ENCODE data around the gene IL3RA.

IL3RA gene

GRCh38 chrX:1385253-1386223 is 49.0 kb downstream of the IL3RA start:
- DNase-seq: no peak

DNA sequence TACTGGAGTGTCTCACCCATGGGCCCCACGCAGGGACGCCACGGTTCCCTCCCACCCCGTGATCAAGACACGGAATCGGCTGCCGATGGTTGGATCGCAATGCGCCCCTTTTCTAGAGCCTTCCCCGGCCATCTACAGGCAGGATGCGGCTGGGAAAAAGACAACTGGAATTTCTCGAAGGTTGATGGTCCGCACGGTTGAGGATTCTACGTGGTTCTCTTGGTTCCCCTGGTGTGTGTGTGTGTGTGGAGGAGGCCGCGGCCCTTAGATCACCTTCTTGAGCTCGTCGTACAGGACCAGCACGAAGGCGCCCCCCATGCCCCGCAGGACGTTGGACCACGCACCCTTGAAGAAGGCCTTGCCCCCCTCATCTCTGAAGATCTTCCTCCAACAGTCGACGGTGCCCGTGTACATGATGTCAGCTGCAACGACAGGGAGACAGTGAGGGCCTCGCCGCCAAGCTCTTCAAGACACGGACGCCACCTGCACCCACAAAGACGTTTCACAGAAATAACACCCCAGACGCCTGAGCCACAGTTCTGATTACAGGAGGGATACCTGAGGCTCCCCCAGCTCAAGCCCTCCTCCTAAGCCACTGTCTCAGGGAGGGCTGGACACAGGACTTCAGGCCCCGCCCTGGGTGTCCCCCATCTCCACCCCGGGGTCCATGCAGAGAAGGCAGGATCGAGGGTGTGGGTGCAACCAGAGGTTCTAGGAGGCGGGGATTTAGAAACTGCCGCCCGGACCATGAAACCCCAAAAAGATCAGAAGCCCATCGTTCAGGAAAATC is 49.9 kb downstream of the IL3RA start:
- DNase-seq: no peak

- DNase-seq: no peak
Measured at GRCh38 chrX:1387141-1387776, 50.7 kb downstream of the IL3RA start.

- no peak for DNase-seq
Measured at GRCh38 chrX:1388651-1389050, 52.1 kb downstream of the IL3RA start.

- no peak for DNase-seq
Measured at GRCh38 chrX:1389181-1389992, 52.8 kb downstream of the IL3RA start.

DNA sequence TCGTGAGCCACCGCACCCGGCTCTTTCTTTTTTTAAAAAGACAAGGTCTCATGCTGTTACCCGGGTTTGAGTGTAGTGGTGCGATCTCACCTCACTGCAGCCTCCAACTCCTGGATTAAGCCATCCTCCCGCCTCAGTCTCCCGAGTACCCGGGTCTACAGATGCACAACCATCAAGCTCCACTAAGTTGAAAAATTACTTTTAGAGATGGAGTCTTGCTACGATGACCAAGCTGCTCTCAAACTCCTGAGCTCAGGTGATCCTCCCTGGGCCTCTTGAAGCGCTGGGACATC is 53.4 kb downstream of the IL3RA start:
- no peak for DNase-seq

GRCh38 chrX:1390621-1391369 is 54.2 kb downstream of the IL3RA start:
- no peak for DNase-seq

GRCh38 chrX:1391370-1391706 is 54.8 kb downstream of the IL3RA start:
- DNase-seq: no peak

DNA sequence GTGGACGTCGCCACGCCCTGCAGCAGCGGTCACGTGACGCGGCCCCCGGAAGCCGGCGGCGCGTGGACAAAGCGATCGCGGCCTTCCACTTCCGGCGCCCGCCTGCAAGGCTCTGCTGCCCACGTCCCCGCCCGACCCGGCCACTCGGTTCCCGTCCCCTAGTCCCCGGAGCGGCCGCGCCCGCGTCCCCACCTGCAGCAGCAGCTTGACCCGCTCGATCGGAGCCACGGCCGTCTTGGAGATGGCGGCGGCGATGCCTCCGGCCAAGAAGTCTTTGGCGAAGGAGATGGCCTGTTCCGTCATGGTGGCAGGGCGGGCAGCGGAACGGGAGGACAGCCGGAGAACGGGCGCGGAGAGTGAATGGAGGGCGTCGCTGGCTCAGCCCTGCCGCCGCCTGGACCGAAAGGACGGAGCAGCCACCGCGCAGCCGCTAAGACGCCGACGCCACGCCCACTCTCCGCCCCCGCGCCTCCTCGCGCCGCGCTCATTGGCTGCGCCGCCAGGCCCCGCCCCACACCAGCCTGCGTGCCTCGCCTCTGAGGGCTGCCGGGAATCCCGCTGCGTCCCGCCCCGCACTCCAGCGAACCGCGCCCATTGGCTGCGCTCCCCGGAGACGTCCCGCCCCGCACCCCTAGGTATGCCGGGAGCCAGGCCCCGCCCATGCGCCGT is 55.3 kb downstream of the IL3RA start, which contains the start of gene SLC25A6:
Gene SLC25A6 (minus strand): TSS at position 407 of the 669 bp plus-strand sequence. CDS start 104 bp downstream, at position 303.
- no peak for DNase-seq

DNA sequence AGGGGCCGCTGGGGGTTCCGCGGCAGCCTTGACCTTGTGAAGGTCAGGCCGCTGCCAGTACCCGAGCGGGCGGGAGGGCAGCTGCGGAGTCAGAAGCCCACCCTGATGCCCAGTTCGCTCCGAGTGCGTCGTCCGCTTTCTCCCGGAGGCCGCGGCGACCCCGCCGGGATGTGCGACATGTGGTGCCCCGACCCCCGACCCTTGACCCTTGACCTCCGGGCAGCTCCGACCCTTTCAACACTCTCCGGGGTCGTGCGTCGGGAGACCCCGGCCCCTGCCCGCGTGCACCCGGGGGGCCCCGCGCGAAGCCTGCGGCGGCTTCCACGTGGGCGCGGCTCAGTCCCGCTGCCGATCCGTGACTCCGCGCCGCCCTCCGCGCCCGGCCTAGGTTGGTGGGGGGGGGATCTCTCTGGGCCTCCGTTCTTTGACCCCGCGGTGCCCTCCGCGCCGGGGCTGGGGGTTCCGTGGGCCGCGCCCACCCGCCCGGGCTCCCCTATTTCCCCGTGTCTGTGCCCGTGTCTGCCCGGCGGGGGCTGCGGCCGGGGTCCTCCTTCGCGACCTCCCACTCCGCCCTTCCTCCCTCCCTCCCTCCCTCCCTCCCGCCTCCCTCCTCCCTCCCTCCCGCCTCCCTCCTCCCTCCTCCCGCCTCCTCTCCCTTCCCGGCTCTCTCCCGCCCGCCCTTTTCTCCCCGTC is 55.9 kb downstream of the IL3RA start:
- DNase-seq: no peak

DNA sequence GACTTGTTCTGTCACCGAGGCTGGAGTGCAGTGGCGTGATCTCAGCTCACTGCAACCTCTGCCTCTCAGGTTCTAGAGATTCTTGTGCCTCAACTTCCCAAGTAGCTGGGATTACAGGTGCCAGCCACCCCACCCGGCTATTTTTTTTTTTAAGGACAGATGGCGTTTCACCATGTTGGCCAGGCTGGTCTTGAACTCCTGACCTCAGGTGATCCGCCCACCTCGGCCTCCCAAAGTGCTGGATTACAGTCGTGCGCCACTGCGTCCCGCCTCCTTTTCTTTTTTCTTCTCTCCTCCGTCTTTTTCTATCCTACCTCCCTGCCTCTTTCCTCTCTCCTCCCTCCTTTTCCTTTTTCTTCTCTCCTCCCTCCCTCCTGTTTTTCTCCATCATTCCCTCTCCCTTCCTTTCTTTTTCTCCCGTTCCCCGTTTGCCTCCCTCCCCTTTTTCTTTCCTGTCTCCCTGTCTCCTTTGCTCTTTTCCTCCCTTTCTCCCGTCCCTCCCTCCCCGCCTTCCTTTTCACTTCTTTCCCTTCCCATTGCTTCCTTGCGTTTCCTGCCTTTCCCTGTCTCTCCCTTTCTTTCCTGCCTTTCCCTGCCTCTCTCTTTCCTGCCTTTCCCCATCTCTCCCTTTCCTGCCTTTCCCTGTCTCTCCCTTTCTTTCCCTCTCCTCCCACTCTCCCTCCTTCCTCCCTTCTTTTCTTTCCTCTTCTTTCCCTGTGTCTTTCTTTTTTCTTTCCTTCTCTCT is 57.5 kb downstream of the IL3RA start:
- no peak for DNase-seq

- DNase-seq: no peak
Measured at GRCh38 chrX:1394731-1395501, 58.3 kb downstream of the IL3RA start.

DNA sequence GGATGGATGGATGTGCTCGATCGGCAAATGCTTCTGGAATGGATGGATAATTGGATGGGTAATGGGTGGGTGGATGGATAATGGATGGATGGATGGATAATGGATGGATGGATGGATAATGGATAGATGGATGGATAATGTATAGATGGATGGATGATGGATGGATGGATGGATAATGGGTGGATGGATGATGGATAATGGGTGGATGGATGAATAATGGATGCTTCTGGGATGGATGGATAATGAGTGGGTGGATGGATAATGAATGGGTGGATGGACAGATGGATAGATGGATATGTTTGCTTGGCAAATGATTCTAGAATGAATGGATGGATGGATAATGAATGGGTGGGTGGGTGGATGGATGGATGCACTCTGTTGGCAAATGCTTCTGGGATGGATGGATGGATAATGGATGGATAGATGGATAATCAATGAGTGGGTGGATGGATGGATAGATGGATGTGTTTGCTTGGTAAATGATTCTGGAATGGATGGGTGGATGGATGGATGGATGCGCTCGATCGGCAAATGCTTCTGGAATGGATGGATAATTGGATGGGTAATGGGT is 59.1 kb downstream of the IL3RA start:
- DNase-seq: no peak

- DNase-seq: no peak
Measured at GRCh38 chrX:1397001-1397400, 60.4 kb downstream of the IL3RA start.

DNA sequence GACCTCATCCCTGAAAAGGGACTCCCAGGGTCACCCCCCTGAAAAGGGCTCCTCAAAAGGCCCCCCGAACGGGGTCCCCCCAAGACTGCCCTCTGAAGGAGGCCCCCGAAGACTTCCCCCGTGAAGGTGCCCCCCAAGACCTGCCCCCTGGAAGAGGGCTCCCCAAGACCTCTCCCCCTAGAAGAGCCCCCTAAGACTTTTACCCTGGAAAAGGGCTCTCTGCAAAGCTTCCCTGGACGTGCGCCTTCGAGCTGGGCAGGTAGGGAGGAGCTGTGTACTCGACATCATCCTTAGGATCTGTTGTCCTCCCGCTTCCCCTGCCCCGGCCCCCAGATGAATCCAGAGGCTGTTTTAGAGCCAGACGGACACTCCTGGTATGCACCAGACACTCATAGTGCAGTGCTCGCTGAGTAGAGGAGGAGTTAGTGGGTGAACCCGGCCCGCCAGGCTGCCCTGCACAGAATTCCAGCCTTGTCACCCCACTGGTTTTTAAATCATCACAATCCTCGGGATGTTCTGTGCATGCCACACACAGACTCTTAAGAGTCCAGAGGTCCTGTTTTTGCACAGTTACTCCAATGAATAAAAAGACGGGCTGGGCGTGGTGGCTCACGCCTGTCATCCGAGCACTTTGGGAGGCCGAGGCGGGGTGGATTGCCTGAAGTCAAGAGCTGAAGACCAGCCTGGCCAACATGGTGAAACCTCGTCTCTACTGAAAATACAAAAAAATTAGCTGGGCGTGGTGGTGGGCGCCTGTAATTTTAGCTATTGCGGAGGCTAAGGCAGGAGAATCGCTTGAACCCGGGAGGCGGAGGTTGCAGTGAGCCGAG is 61.1 kb downstream of the IL3RA start:
- no peak for DNase-seq

GRCh38 chrX:1398431-1399340 is 62.1 kb downstream of the IL3RA start:
- no peak for DNase-seq

DNA sequence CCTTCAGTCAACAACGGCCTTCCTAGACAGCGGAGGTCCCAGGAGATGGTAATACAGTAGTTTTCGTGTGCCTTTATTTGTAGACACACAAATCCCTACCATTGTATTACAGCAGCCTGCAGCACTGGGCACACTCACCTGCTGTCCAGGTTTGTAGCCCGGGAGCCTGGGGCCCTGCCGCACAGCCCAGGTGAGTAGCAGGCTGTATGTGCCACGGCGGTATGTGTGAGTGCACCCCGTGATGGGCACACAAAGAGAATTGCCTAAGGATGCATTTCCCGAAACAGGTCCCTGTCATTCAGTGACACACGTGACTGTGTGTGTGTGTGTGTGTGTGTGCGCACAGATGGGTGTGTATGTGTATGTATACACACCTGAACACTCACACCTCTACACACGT is 63.5 kb downstream of the IL3RA start:
- no peak for DNase-seq
